ENCODE measurements around the gene RIBC1.
A peak's percentile ranks its signal among the peaks of the same experiment; 100 is the strongest.

Gene RIBC1

GRCh38 chrX:53438174-53438831, 15.6 kb downstream of the RIBC1 start:
- no peaks in the 10 kb centered on the region for H3K36me3 ChIP-seq (ENCODE audit: insufficient read depth, low read depth, low read length)
- H3K27ac ChIP-seq (ENCODE audit: low read length), result no peak overlapping the region
- H3K9ac ChIP-seq (ENCODE audit: low read depth, low read length), result no peak overlapping the region
- H3K4me3 ChIP-seq (ENCODE audit: low read length), result no peak overlapping the region
- no peaks in the 10 kb centered on the region for H3K9me3 ChIP-seq (ENCODE audit: insufficient read depth, low read depth, low read length)
- no peaks in the 10 kb centered on the region for H3K4me1 ChIP-seq (ENCODE audit: insufficient read depth, low read length)
- H3K27me3 ChIP-seq (ENCODE audit: insufficient read depth, low read length), result peaks cover 17% of the 10 kb centered on the region

GRCh38 chrX:53438832-53439230, 16.2 kb downstream of the RIBC1 start:
- no peak overlapping the region for H3K9ac ChIP-seq (ENCODE audit: low read depth, low read length)

GRCh38 chrX:53440101-53440500, 17.4 kb downstream of the RIBC1 start:
- no peaks in the 10 kb centered on the region for H3K4me1 ChIP-seq (ENCODE audit: insufficient read depth, low read length)
- no peaks in the 10 kb centered on the region for H3K9me3 ChIP-seq (ENCODE audit: insufficient read depth, low read depth, low read length)
- no peak overlapping the region for H3K9ac ChIP-seq (ENCODE audit: low read depth, low read length)
- H3K27me3 ChIP-seq (ENCODE audit: insufficient read depth, low read length), result peaks cover 17% of the 10 kb centered on the region
- H3K27ac ChIP-seq (ENCODE audit: low read length), result no peak overlapping the region
- H3K36me3 ChIP-seq (ENCODE audit: insufficient read depth, low read depth, low read length), result no peaks in the 10 kb centered on the region
- H3K4me3 ChIP-seq (ENCODE audit: low read length), result peak overlapping the region; percentile 73; the same call in 1 of the 2 replicates

More at GRCh38 chrX:53438832-53439230, 16.2 kb downstream of the RIBC1 start:
- Histone ChIP-seq H3K27me3 (ENCODE audit: insufficient read depth, low read length) (peaks cover 17% of the 10 kb centered on the region), H3K4me1 (ENCODE audit: insufficient read depth, low read length) (no peaks in the 10 kb centered on the region), H3K36me3 (ENCODE audit: insufficient read depth, low read depth, low read length) (no peaks in the 10 kb centered on the region), H3K4me3 (ENCODE audit: low read length) (no peak overlapping the region), H3K9me3 (ENCODE audit: insufficient read depth, low read depth, low read length) (no peaks in the 10 kb centered on the region), H3K27ac (ENCODE audit: low read length) (no peak overlapping the region)

GRCh38 chrX:53440621-53441517, 18.2 kb downstream of the RIBC1 start:
- H3K9me3 ChIP-seq (ENCODE audit: insufficient read depth, low read depth, low read length), result no peaks in the 10 kb centered on the region
- peak overlapping the region; percentile 37; the same call in 1 of the 2 replicates for H3K9ac ChIP-seq (ENCODE audit: low read depth, low read length)
- H3K36me3 ChIP-seq (ENCODE audit: insufficient read depth, low read depth, low read length), result no peaks in the 10 kb centered on the region
- H3K27me3 ChIP-seq (ENCODE audit: insufficient read depth, low read length), result peaks cover 17% of the 10 kb centered on the region
- H3K4me3 ChIP-seq (ENCODE audit: low read length), result peak overlapping the region; percentile 73
- H3K27ac ChIP-seq (ENCODE audit: low read length), result no peak overlapping the region
- no peaks in the 10 kb centered on the region for H3K4me1 ChIP-seq (ENCODE audit: insufficient read depth, low read length)

GRCh38 chrX:53441531-53442321, 19.1 kb downstream of the RIBC1 start:
- peaks cover 17% of the 10 kb centered on the region for H3K27me3 ChIP-seq (ENCODE audit: insufficient read depth, low read length)
- no peaks in the 10 kb centered on the region for H3K36me3 ChIP-seq (ENCODE audit: insufficient read depth, low read depth, low read length)
- peak overlapping the region; percentile 73 for H3K4me3 ChIP-seq (ENCODE audit: low read length)
- H3K27ac ChIP-seq (ENCODE audit: low read length), result no peak overlapping the region
- no peaks in the 10 kb centered on the region for H3K9me3 ChIP-seq (ENCODE audit: insufficient read depth, low read depth, low read length)
- no peak overlapping the region for H3K9ac ChIP-seq (ENCODE audit: low read depth, low read length)
- H3K4me1 ChIP-seq (ENCODE audit: insufficient read depth, low read length), result no peaks in the 10 kb centered on the region

- Histone ChIP-seq H3K4me3 (ENCODE audit: low read length) (peak overlapping the region; percentile 73; the same call in 1 of the 2 replicates), H3K36me3 (ENCODE audit: insufficient read depth, low read depth, low read length) (no peaks in the 10 kb centered on the region), H3K4me1 (ENCODE audit: insufficient read depth, low read length) (no peaks in the 10 kb centered on the region), H3K27ac (ENCODE audit: low read length) (no peak overlapping the region), H3K9ac (ENCODE audit: low read depth, low read length) (no peak overlapping the region), H3K27me3 (ENCODE audit: insufficient read depth, low read length) (peaks cover 17% of the 10 kb centered on the region), H3K9me3 (ENCODE audit: insufficient read depth, low read depth, low read length) (no peaks in the 10 kb centered on the region)
These were observed 19.6 kb downstream of the RIBC1 start for GRCh38 chrX:53442322-53442631.

GRCh38 chrX:53445977-53446376, 23.3 kb downstream of the RIBC1 start:
- peaks cover 5% of the 10 kb centered on the region; the same call in 1 of the 2 replicates for H3K27me3 ChIP-seq (ENCODE audit: insufficient read depth, low read length)
- no peaks in the 10 kb centered on the region for H3K36me3 ChIP-seq (ENCODE audit: insufficient read depth, low read depth, low read length)
- no peaks in the 10 kb centered on the region for H3K4me1 ChIP-seq (ENCODE audit: insufficient read depth, low read length)
- H3K9ac ChIP-seq (ENCODE audit: low read depth, low read length), result no peak overlapping the region
- H3K9me3 ChIP-seq (ENCODE audit: insufficient read depth, low read depth, low read length), result no peaks in the 10 kb centered on the region
- no peak overlapping the region for H3K4me3 ChIP-seq (ENCODE audit: low read length)
- no peak overlapping the region for H3K27ac ChIP-seq (ENCODE audit: low read length)

GRCh38 chrX:53447441-53447840, 24.8 kb downstream of the RIBC1 start:
- no peak overlapping the region for H3K9ac ChIP-seq (ENCODE audit: low read depth, low read length)
- no peaks in the 10 kb centered on the region for H3K9me3 ChIP-seq (ENCODE audit: insufficient read depth, low read depth, low read length)
- H3K27me3 ChIP-seq (ENCODE audit: insufficient read depth, low read length), result no peaks in the 10 kb centered on the region
- no peak overlapping the region for H3K4me3 ChIP-seq (ENCODE audit: low read length)
- no peak overlapping the region for H3K27ac ChIP-seq (ENCODE audit: low read length)
- no peaks in the 10 kb centered on the region for H3K36me3 ChIP-seq (ENCODE audit: insufficient read depth, low read depth, low read length)
- no peaks in the 10 kb centered on the region for H3K4me1 ChIP-seq (ENCODE audit: insufficient read depth, low read length)

GRCh38 chrX:53449632-53450031, 27.0 kb downstream of the RIBC1 start:
- Histone ChIP-seq H3K9me3 (ENCODE audit: insufficient read depth, low read depth, low read length) (no peaks in the 10 kb centered on the region), H3K4me3 (ENCODE audit: low read length) (no peak overlapping the region), H3K27me3 (ENCODE audit: insufficient read depth, low read length) (no peaks in the 10 kb centered on the region), H3K4me1 (ENCODE audit: insufficient read depth, low read length) (no peaks in the 10 kb centered on the region), H3K27ac (ENCODE audit: low read length) (no peak overlapping the region), H3K9ac (ENCODE audit: low read depth, low read length) (no peak overlapping the region), H3K36me3 (ENCODE audit: insufficient read depth, low read depth, low read length) (no peaks in the 10 kb centered on the region)

- no peaks in the 10 kb centered on the region for H3K27me3 ChIP-seq (ENCODE audit: insufficient read depth, low read length)
- H3K9me3 ChIP-seq (ENCODE audit: insufficient read depth, low read depth, low read length), result no peaks in the 10 kb centered on the region
- no peak overlapping the region for H3K9ac ChIP-seq (ENCODE audit: low read depth, low read length)
- H3K4me1 ChIP-seq (ENCODE audit: insufficient read depth, low read length), result no peaks in the 10 kb centered on the region
- no peak overlapping the region for H3K4me3 ChIP-seq (ENCODE audit: low read length)
- H3K36me3 ChIP-seq (ENCODE audit: insufficient read depth, low read depth, low read length), result no peaks in the 10 kb centered on the region
- no peak overlapping the region for H3K27ac ChIP-seq (ENCODE audit: low read length)
These were observed 30.1 kb downstream of the RIBC1 start for GRCh38 chrX:53452812-53453211.

- Histone ChIP-seq H3K27ac (ENCODE audit: low read length) (no peak overlapping the region), H3K4me1 (ENCODE audit: insufficient read depth, low read length) (no peaks in the 10 kb centered on the region)
These were observed 33.6 kb downstream of the RIBC1 start for GRCh38 chrX:53456254-53456653.

More at GRCh38 chrX:53456254-53456653, 33.6 kb downstream of the RIBC1 start:
- H3K4me3 ChIP-seq (ENCODE audit: low read length), result no peak overlapping the region
- H3K36me3 ChIP-seq (ENCODE audit: insufficient read depth, low read depth, low read length), result no peaks in the 10 kb centered on the region
- H3K9me3 ChIP-seq (ENCODE audit: insufficient read depth, low read depth, low read length), result no peaks in the 10 kb centered on the region
- H3K27me3 ChIP-seq (ENCODE audit: insufficient read depth, low read length), result no peaks in the 10 kb centered on the region
- no peak overlapping the region for H3K9ac ChIP-seq (ENCODE audit: low read depth, low read length)

Measured in iPS-20b (cell line).